Right renal pelvis (tissue), 4 donors: ENCODE data around the gene COL23A1. TPM values are rescaled to one million over a fixed set of nuclear protein-coding genes. Genes with fewer than 3 reads are reported as not detected.

Experiments
- DNase-seq, 4 donors: peaks; one replicate each; pipeline ENCODE4 v3.0.0-alpha.2; 2013; ENCODE audit warnings: low read depth in 4 of 4, low spot score in 3 of 4, missing footprints in 1 of 4
- polyA plus RNA-seq, 4 donors: library from polyadenylated mRNA; unstranded; fragments of 120-200 nt; gene quantifications; one replicate each; pipeline ENCODE4 v1.2.1, GENCODE V29; 2013; ENCODE audit not compliant: insufficient read length in 4 of 4

Gene COL23A1
- polyA plus RNA-seq, 4 donors, result 5.7 to 8.2 (median 6.4) TPM

DNA sequence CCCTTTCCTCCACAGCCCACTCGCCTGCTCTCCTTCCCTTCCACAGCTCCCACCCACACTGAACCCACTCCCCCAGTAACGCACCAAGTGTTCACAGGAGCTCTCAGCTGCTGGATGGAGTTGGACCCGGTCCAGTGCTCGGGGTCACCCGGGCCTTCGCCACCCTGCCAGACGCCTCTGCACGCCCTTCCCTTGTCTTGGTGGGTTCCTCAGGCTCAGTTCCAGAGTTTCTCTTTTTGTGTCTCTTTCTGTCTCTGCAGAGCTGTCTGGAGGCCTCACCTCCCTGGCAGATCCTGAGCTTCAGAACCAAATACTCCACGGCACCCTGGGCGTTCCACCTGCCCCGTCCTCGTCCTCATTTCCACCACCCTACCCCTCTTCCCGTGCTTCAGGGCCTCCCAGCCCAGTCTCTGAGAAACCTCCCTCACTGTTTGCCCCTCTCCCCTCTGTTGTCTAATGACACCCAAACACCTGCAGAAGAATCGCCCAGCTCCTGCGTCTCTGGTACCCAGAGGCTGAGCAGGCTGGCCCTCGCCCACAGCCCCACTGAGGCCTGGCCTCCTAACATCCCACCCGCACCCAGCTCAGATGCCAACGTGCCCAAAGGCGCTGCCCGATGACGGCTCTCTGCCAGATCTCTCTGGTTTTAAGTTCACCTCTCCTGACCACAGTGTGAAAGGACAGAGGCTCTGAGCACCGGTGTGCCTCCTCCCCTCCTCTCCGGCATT is 74.3 kb downstream of the COL23A1 start:
- no peak for DNase-seq

- DNase-seq, result no peak
Measured at GRCh38 chr5:178514851-178515418, 75.3 kb downstream of the COL23A1 start.

DNA sequence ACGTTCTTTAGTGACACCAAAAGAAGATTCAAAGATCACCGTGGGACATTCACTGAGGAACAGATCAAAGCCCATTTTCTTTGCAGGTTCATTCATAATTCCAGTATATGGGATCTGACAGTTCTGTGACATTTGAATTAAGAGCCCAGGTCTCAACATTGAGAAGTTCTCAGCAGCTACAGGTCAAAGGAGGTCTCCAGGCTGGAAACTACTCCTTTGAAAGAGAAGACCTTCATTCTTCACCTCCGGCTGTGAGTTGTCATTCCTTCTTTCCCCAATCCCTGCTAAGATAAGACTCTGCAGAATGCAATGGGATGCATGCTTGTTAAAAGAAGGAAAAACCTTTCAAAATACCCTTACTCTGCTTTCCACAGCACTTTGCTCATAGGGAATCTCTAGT is 79.0 kb downstream of the COL23A1 start:
- DNase-seq, result no peak

- DNase-seq, result no peak
Measured at GRCh38 chr5:178509491-178510057, 80.6 kb downstream of the COL23A1 start.

- DNase-seq, result no peak
Measured at GRCh38 chr5:178507151-178507932, 82.9 kb downstream of the COL23A1 start.

DNA sequence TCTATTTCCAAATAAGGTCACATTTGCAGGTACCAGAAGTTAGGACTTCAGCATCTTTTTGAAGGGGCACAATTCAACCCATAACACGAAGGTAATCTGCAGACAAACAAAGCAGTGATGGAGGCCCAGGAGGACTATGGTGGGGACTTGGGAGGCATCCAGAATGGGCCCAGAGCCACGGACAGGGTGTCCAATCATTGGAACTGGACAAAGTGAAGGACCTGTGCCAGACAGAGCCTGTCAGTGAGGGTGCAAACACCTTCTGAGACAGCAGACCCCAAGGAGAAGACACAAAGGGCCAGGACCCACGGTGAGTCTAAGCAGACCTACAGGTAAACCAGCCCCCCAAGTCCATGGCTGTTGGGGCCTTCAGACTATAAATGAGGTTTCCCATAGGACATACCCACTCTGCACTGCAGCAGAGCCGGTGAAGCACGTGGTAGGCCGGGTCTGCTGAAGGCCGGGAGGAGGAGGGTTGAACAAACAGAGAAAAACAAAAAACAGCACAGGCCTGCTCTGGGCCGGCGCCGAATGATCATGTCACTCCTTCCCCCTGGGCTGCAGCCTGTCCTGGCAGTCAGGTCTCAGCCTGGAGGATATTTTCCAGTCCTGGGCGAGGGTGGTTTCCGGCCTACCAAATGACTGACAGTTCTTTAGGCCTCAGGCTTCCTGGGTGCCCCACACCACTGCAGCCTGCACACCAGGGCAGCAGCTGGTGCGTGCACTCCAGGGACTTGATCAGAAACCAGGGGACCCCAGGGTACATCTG is 84.4 kb downstream of the COL23A1 start:
- no peak for DNase-seq

GRCh38 chr5:178504340-178504960 is 85.7 kb downstream of the COL23A1 start:
- no peak for DNase-seq

- no peak for DNase-seq
Measured at GRCh38 chr5:178502401-178503100, 87.6 kb downstream of the COL23A1 start.

GRCh38 chr5:178499352-178499751 is 90.8 kb downstream of the COL23A1 start:
- DNase-seq, result no peak

GRCh38 chr5:178496642-178497041 is 93.6 kb downstream of the COL23A1 start:
- no peak for DNase-seq

GRCh38 chr5:178496214-178496613 is 94.0 kb downstream of the COL23A1 start:
- no peak for DNase-seq

- no peak for DNase-seq
Measured at GRCh38 chr5:178495706-178496105, 94.5 kb downstream of the COL23A1 start.

DNA sequence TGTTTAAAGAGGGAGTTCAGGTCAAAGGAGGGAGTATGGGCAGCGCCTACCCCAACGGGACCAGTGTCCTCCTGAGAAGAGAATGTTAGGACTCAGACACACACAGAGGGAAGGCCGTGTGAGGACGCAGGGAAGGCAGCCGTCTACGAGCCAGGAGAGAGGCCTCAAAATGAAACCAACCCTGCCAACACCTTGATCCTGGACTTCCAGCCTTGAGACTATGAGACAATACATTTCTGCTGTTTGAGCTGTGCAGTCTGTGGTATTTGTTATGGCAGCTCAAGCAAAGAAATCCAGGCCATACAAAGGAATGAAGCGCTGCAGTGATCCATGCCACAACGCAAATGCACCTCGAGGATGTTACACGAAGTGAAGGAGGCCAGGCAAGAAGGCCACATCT is 97.9 kb downstream of the COL23A1 start:
- no peak for DNase-seq

- DNase-seq, result no peak
Measured at GRCh38 chr5:178490935-178491652, 99.1 kb downstream of the COL23A1 start.

- DNase-seq, result no peak
Measured at GRCh38 chr5:178489271-178489976, 100.8 kb downstream of the COL23A1 start.

GRCh38 chr5:178488696-178489095 is 101.5 kb downstream of the COL23A1 start:
- DNase-seq, result no peak

DNA sequence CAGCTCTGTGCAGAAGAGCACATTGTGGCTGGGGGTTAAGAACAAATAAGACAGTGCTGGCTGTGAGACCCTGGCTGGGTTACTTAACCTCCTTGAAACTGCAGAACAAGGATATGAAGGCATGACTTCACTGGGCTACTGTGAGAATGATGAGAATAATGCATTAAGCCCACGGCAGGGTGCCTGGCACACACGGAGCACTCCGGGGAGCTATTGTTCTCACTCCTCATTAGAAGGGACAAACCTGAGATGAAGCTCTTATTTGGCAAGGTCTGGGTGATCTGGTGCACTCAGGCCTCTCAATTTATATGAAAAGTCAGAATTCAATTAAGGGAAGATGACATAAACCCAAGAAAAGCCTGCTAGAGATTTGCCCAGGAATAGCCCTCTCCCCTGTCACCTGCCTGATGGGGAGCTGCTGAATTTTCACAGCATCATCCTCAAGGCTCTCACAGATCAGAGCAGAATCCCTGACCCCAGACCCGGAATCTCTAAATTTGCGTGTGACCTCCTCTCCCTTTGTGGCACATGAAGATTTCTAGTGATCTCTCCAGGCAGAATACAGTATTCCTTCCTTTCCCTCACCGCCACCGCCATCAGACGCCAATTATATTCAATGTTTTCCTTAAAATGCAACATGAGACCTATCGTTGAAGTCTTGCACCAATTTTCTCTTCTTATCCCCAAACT is 102.1 kb downstream of the COL23A1 start:
- no peak for DNase-seq
